GM23338 (cell line): ENCODE results near the gene PROX1. TPM values are rescaled to one million over a fixed set of nuclear protein-coding genes. Genes with fewer than 3 reads are reported as not detected.

Experiments
- ATAC-seq: fragments of 200-7000 bp; cut with Tn5 transposase; 3 replicates; pipeline ENCODE4 v1.9.1; 2020
- DNase-seq: peaks from one replicate; pipeline ENCODE4 v3.0.0-alpha.2; 2015; ENCODE audit warnings: low spot score
- H2AFZ ChIP-seq: fragments of 200-600 bp; sonication (generic); 2 replicates; pipeline ENCODE4 v1.8.0; 2016; ENCODE audit warnings: antibody characterized with exemption, mild to moderate bottlenecking, moderate library complexity
- H3F3A ChIP-seq: fragments of 200-600 bp; sonication (generic); replicated peaks from 2 replicates; pipeline ENCODE4 v1.8.0; 2017; ENCODE audit warnings: antibody characterized with exemption, mixed run types, low read depth
- H3K27ac ChIP-seq: fragments of 200-600 bp; sonication (generic); 2 replicates; pipeline ENCODE4 v1.6.1; 2016; ENCODE audit warnings: low read depth
- H3K27me3 ChIP-seq: fragments of 200-600 bp; sonication (generic); 2 replicates; pipeline ENCODE4 v1.8.0; 2016; ENCODE audit warnings: mild to moderate bottlenecking, mixed run types, moderate library complexity; ENCODE audit not compliant: insufficient read depth
- H3K36me3 ChIP-seq: fragments of 200-600 bp; sonication (generic); 2 replicates; pipeline ENCODE4 v1.8.0; 2016; ENCODE audit warnings: mild to moderate bottlenecking; ENCODE audit not compliant: insufficient read depth
- H3K4me1 ChIP-seq: fragments of 200-600 bp; sonication (generic); 2 replicates; pipeline ENCODE4 v1.8.0; 2016; ENCODE audit warnings: mild to moderate bottlenecking, moderate library complexity; ENCODE audit not compliant: insufficient read depth
- H3K4me2 ChIP-seq: fragments of 200-600 bp; sonication (generic); 2 replicates; pipeline ENCODE4 v1.7.1; 2017; ENCODE audit warnings: mixed run types
- H3K4me3 ChIP-seq: fragments of 200-600 bp; sonication (generic); 2 replicates; pipeline ENCODE4 v1.6.1; 2016; ENCODE audit warnings: mixed run types
- H3K79me2 ChIP-seq: fragments of 200-600 bp; sonication (generic); replicated peaks from 2 replicates; pipeline ENCODE4 v1.8.0; 2017; ENCODE audit warnings: mild to moderate bottlenecking; ENCODE audit not compliant: insufficient read depth
- H3K9me2 ChIP-seq: fragments of 200-600 bp; sonication (generic); 2 replicates; pipeline ENCODE4 v1.8.0; 2017; ENCODE audit not compliant: insufficient read depth
- H4K20me1 ChIP-seq: fragments of 200-600 bp; sonication (generic); replicated peaks from 2 replicates; pipeline ENCODE4 v1.8.0; 2017; ENCODE audit warnings: mild to moderate bottlenecking; ENCODE audit not compliant: insufficient read depth
- H3K27ac Mint-ChIP-seq: 2 replicates; pipeline ENCODE4 v1.8.0; 2020; ENCODE audit warnings: inconsistent platforms, mild to moderate bottlenecking, moderate library complexity, mixed read lengths
- H3K27me3 Mint-ChIP-seq: 3 replicates; pipeline ENCODE4 v1.8.0; 2022; ENCODE audit warnings: low read depth, mild to moderate bottlenecking, moderate library complexity, mixed read lengths, inconsistent platforms; ENCODE audit not compliant: insufficient read depth, poor library complexity
- H3K36me3 Mint-ChIP-seq: 3 replicates; pipeline ENCODE4 v1.8.0; 2021; ENCODE audit warnings: low read depth, mild to moderate bottlenecking, inconsistent platforms, moderate library complexity, mixed read lengths
- H3K4me1 Mint-ChIP-seq: 3 replicates; pipeline ENCODE4 v1.8.0; 2020; ENCODE audit warnings: mild to moderate bottlenecking, inconsistent platforms, mixed read lengths
- H3K4me3 Mint-ChIP-seq: 3 replicates; pipeline ENCODE4 v1.8.0; 2021; ENCODE audit warnings: moderate library complexity, mild to moderate bottlenecking, inconsistent platforms, mixed read lengths
- H3K9me3 Mint-ChIP-seq: 3 replicates; pipeline ENCODE4 v1.8.0; 2020; ENCODE audit warnings: moderate library complexity, mild to moderate bottlenecking, inconsistent platforms, mixed read lengths
- CREB1 ChIP-seq: fragments of 250-450 bp; sonication (Bioruptor Pico); IDR thresholded peaks from 2 replicates; pipeline ENCODE4 v1.5.0; 2020; ENCODE audit warnings: low read depth, mild to moderate bottlenecking, moderate library complexity
- EZH2 ChIP-seq: fragments of 200-600 bp; sonication (generic); IDR thresholded peaks from one replicate; pipeline ENCODE4 v1.8.0; 2017; ENCODE audit warnings: antibody characterized with exemption, mild to moderate bottlenecking, low read depth; ENCODE audit not compliant: unreplicated experiment
- EZH2phosphoT487 ChIP-seq: fragments of 200-600 bp; sonication (generic); IDR thresholded peaks from one replicate; pipeline ENCODE4 v1.8.1; 2018; ENCODE audit warnings: antibody characterized with exemption; ENCODE audit not compliant: unreplicated experiment
- JUNB ChIP-seq: IDR thresholded peaks from one replicate; pipeline ENCODE4 v1.6.1; 2016; ENCODE audit warnings: antibody characterized with exemption; ENCODE audit not compliant: unreplicated experiment
- NANOG ChIP-seq: IDR thresholded peaks from 2 replicates; pipeline ENCODE4 v1.6.1; 2016; ENCODE audit warnings: antibody characterized with exemption, borderline replicate concordance
- POLR2AphosphoS5 ChIP-seq: IDR thresholded peaks from 2 replicates; pipeline ENCODE4 v1.6.1; 2016; ENCODE audit warnings: antibody characterized with exemption, low read depth
- STAT1 ChIP-seq: IDR thresholded peaks from one replicate; pipeline ENCODE4 v1.6.1; 2016; ENCODE audit warnings: antibody characterized with exemption; ENCODE audit not compliant: unreplicated experiment
- ZNF114 ChIP-seq: fragments of 250-450 bp; sonication (Bioruptor Pico); IDR thresholded peaks from 2 replicates; pipeline ENCODE4 v1.5.0; 2020; ENCODE audit warnings: mild to moderate bottlenecking, moderate library complexity
- ZNF331 ChIP-seq: fragments of 250-450 bp; sonication (Bioruptor Pico); IDR thresholded peaks from 2 replicates; pipeline ENCODE4 v1.5.0; 2020; ENCODE audit warnings: low read depth, mild to moderate bottlenecking, moderate library complexity
- polyA plus RNA-seq: library from polyadenylated mRNA; unstranded; fragments of >200 nt; fragmentation: Nextera tagmentation; extraction: Ambion mirVana; gene quantifications from 2 replicates; pipeline ENCODE4 v1.2.1, GENCODE V29; 2016
- total RNA-seq: library from RNA; depleted of rRNA; stranded (reverse); fragments of >200 nt; shearing (Covaris generic); gene quantifications from 2 replicates; pipeline ENCODE4 v1.2.3, GENCODE V29; 2014
- TF ChIP-seq, protein P1 (sequence below): fragments of 250-450 bp; sonication (Bioruptor Pico); IDR thresholded peaks from 2 replicates; pipeline ENCODE4 v1.5.0; 2020; ENCODE audit warnings: mild to moderate bottlenecking, moderate library complexity
- TF ChIP-seq, protein P2 (sequence below), 2 experiments: fragments of 200-600 bp in 1 of 2; sonication (generic) in 1 of 2; conservative IDR thresholded peaks; 2 replicates each; pipeline versions ENCODE4 v1.5.1 to v1.6.1; 2016 to 2017; ENCODE audit warnings: antibody characterized with exemption in 2 of 2, low read depth in 2 of 2, mild to moderate bottlenecking in 2 of 2, moderate library complexity in 1 of 2
- TF ChIP-seq, protein P3 (sequence below): IDR thresholded peaks from one replicate; pipeline ENCODE4 v1.6.1; 2018; ENCODE audit warnings: antibody characterized with exemption; ENCODE audit not compliant: unreplicated experiment
- TF ChIP-seq, protein P4 (sequence below): IDR thresholded peaks from 2 replicates; pipeline ENCODE4 v1.6.1; 2016; ENCODE audit warnings: antibody characterized with exemption

Gene PROX1
- total and polyA plus RNA-seq, 2 experiments from 2014 or later = 0.49 to 0.66 TPM

DNA sequence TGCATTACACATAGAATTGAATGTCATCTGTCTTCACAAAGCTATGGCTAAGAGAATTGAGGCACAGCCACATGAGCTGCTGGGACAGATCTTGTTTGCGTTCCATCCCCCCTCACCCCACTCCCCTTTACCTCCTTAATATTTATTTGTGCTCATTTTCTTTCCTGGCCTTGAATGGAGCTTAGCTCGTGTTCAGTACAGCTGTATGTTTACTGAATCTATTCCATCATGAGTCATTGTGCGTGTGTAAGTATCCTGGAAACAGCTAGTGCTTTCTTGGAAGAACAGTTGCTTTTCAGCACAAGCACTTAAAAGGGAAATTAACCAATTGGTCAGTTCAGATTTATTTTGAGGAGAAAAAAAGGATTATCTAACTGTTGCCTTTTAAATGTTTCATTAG lies 14.7 kb downstream of the PROX1 start:
- H3K9me3 Mint-ChIP-seq = no peaks in the 10 kb centered on the region
- ATAC-seq = no peak
- Histone ChIP-seq H3K9me2 (no peaks in the 10 kb centered on the region), H4K20me1 (no peaks in the 10 kb centered on the region), H3K4me3 (no peak overlapping the region), H3K27ac (no peak overlapping the region), H3K4me2 (no peak overlapping the region), H3K36me3 (no peaks in the 10 kb centered on the region), H2AFZ (no peak overlapping the region), H3K79me2 (no peaks in the 10 kb centered on the region), H3K4me1 (peaks cover 16% of the 10 kb centered on the region), H3K27me3 (no peaks in the 10 kb centered on the region), H3F3A (no peaks in the 10 kb centered on the region)
- TF ChIP-seq, protein P1, sequence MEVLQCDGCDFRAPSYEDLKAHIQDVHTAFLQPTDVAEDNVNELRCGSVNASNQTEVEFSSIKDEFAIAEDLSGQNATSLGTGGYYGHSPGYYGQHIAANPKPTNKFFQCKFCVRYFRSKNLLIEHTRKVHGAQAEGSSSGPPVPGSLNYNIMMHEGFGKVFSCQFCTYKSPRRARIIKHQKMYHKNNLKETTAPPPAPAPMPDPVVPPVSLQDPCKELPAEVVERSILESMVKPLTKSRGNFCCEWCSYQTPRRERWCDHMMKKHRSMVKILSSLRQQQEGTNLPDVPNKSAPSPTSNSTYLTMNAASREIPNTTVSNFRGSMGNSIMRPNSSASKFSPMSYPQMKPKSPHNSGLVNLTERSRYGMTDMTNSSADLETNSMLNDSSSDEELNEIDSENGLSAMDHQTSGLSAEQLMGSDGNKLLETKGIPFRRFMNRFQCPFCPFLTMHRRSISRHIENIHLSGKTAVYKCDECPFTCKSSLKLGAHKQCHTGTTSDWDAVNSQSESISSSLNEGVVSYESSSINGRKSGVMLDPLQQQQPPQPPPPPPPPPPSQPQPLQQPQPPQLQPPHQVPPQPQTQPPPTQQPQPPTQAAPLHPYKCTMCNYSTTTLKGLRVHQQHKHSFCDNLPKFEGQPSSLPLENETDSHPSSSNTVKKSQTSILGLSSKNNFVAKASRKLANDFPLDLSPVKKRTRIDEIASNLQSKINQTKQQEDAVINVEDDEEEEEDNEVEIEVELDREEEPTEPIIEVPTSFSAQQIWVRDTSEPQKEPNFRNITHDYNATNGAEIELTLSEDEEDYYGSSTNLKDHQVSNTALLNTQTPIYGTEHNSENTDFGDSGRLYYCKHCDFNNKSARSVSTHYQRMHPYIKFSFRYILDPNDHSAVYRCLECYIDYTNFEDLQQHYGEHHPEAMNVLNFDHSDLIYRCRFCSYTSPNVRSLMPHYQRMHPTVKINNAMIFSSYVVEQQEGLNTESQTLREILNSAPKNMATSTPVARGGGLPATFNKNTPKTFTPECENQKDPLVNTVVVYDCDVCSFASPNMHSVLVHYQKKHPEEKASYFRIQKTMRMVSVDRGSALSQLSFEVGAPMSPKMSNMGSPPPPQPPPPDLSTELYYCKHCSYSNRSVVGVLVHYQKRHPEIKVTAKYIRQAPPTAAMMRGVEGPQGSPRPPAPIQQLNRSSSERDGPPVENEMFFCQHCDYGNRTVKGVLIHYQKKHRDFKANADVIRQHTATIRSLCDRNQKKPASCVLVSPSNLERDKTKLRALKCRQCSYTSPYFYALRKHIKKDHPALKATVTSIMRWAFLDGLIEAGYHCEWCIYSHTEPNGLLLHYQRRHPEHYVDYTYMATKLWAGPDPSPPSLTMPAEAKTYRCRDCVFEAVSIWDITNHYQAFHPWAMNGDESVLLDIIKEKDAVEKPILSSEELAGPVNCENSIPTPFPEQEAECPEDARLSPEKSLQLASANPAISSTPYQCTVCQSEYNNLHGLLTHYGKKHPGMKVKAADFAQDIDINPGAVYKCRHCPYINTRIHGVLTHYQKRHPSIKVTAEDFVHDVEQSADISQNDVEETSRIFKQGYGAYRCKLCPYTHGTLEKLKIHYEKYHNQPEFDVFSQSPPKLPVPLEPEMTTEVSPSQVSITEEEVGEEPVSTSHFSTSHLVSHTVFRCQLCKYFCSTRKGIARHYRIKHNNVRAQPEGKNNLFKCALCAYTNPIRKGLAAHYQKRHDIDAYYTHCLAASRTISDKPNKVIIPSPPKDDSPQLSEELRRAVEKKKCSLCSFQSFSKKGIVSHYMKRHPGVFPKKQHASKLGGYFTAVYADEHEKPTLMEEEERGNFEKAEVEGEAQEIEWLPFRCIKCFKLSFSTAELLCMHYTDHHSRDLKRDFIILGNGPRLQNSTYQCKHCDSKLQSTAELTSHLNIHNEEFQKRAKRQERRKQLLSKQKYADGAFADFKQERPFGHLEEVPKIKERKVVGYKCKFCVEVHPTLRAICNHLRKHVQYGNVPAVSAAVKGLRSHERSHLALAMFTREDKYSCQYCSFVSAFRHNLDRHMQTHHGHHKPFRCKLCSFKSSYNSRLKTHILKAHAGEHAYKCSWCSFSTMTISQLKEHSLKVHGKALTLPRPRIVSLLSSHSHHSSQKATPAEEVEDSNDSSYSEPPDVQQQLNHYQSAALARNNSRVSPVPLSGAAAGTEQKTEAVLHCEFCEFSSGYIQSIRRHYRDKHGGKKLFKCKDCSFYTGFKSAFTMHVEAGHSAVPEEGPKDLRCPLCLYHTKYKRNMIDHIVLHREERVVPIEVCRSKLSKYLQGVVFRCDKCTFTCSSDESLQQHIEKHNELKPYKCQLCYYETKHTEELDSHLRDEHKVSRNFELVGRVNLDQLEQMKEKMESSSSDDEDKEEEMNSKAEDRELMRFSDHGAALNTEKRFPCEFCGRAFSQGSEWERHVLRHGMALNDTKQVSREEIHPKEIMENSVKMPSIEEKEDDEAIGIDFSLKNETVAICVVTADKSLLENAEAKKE = no peak
- TF ChIP-seq ZNF331 (CRISPR knock-in tag) = no peak
- TF ChIP-seq, protein P2, sequence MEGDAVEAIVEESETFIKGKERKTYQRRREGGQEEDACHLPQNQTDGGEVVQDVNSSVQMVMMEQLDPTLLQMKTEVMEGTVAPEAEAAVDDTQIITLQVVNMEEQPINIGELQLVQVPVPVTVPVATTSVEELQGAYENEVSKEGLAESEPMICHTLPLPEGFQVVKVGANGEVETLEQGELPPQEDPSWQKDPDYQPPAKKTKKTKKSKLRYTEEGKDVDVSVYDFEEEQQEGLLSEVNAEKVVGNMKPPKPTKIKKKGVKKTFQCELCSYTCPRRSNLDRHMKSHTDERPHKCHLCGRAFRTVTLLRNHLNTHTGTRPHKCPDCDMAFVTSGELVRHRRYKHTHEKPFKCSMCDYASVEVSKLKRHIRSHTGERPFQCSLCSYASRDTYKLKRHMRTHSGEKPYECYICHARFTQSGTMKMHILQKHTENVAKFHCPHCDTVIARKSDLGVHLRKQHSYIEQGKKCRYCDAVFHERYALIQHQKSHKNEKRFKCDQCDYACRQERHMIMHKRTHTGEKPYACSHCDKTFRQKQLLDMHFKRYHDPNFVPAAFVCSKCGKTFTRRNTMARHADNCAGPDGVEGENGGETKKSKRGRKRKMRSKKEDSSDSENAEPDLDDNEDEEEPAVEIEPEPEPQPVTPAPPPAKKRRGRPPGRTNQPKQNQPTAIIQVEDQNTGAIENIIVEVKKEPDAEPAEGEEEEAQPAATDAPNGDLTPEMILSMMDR (conservative IDR thresholded peaks at IDR 0.05; ENCODE audit: low read depth in 2 of 2) = no peak
- TF ChIP-seq STAT1 = no peak
- no peak for TF ChIP-seq NANOG
- TF ChIP-seq, protein P3, sequence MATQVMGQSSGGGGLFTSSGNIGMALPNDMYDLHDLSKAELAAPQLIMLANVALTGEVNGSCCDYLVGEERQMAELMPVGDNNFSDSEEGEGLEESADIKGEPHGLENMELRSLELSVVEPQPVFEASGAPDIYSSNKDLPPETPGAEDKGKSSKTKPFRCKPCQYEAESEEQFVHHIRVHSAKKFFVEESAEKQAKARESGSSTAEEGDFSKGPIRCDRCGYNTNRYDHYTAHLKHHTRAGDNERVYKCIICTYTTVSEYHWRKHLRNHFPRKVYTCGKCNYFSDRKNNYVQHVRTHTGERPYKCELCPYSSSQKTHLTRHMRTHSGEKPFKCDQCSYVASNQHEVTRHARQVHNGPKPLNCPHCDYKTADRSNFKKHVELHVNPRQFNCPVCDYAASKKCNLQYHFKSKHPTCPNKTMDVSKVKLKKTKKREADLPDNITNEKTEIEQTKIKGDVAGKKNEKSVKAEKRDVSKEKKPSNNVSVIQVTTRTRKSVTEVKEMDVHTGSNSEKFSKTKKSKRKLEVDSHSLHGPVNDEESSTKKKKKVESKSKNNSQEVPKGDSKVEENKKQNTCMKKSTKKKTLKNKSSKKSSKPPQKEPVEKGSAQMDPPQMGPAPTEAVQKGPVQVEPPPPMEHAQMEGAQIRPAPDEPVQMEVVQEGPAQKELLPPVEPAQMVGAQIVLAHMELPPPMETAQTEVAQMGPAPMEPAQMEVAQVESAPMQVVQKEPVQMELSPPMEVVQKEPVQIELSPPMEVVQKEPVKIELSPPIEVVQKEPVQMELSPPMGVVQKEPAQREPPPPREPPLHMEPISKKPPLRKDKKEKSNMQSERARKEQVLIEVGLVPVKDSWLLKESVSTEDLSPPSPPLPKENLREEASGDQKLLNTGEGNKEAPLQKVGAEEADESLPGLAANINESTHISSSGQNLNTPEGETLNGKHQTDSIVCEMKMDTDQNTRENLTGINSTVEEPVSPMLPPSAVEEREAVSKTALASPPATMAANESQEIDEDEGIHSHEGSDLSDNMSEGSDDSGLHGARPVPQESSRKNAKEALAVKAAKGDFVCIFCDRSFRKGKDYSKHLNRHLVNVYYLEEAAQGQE = no peak
- no peak for TF ChIP-seq EZH2
- no peak for TF ChIP-seq ZNF114 (CRISPR knock-in tag)
- no peak for TF ChIP-seq POLR2AphosphoS5
- TF ChIP-seq EZH2phosphoT487 = no peak
- TF ChIP-seq JUNB = no peak
- TF ChIP-seq, protein P4, sequence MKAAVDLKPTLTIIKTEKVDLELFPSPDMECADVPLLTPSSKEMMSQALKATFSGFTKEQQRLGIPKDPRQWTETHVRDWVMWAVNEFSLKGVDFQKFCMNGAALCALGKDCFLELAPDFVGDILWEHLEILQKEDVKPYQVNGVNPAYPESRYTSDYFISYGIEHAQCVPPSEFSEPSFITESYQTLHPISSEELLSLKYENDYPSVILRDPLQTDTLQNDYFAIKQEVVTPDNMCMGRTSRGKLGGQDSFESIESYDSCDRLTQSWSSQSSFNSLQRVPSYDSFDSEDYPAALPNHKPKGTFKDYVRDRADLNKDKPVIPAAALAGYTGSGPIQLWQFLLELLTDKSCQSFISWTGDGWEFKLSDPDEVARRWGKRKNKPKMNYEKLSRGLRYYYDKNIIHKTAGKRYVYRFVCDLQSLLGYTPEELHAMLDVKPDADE = no peak
- no peak for TF ChIP-seq CREB1 (CRISPR knock-in tag)
- no peak overlapping the region for H3K27ac Mint-ChIP-seq
- DNase-seq = no peak
- H3K4me1 Mint-ChIP-seq = peaks cover 15% of the 10 kb centered on the region
- H3K36me3 Mint-ChIP-seq = no peaks in the 10 kb centered on the region
- H3K4me3 Mint-ChIP-seq = no peak overlapping the region
- H3K27me3 Mint-ChIP-seq = no peaks in the 10 kb centered on the region
